Vagina (tissue), 2 donors: Measurements from ENCODE around the gene PPFIA3. TPM values are rescaled to one million over a fixed set of nuclear protein-coding genes. Genes with fewer than 3 reads are reported as not detected.

Experiments used
- DNase-seq, 2 donors: peaks; one replicate each; pipeline ENCODE4 v3.0.0-alpha.2; 2017; ENCODE audit errors: extremely low spot score in 2 of 2
- H3K27ac ChIP-seq: fragments of 200-600 bp; sonication (generic); one replicate; pipeline ENCODE4 v1.5.1; 2019
- H3K27me3 ChIP-seq: fragments of 200-600 bp; sonication (generic); one replicate; pipeline ENCODE4 v1.5.1; 2019
- H3K36me3 ChIP-seq, 2 donors: fragments of 200-600 bp; sonication (generic); one replicate each; pipeline ENCODE4 v1.5.1; 2017 to 2019
- H3K4me1 ChIP-seq: fragments of 200-600 bp; sonication (generic); one replicate; pipeline ENCODE4 v1.5.1; 2019
- H3K4me3 ChIP-seq, 2 donors: fragments of 200-600 bp; sonication (generic); 1 replicate in 1 of 2; 2 replicates in 1 of 2; pipeline ENCODE4 v1.5.1; 2016 to 2019
- H3K9me3 ChIP-seq: fragments of 200-600 bp; sonication (generic); one replicate; pipeline ENCODE4 v1.5.1; 2019
- CTCF ChIP-seq, 3 experiments: fragments of 450-650 bp in 2 of 3; fragments of 200-600 bp in 1 of 3; sonication (generic) in 1 of 3; IDR thresholded peaks; one replicate each; pipeline ENCODE4 v1.5.1; 2017 to 2019; ENCODE audit warnings: antibody characterized with exemption in 3 of 3, mild to moderate bottlenecking in 2 of 3, moderate library complexity in 2 of 3
- POLR2A ChIP-seq, 2 donors: fragments of 450-650 bp; IDR thresholded peaks; one replicate each; pipeline ENCODE4 v1.6.1; 2017; ENCODE audit warnings: antibody characterized with exemption in 2 of 2, mild to moderate bottlenecking in 2 of 2, moderate library complexity in 2 of 2
- POLR2AphosphoS5 ChIP-seq, 2 donors: sonication (generic); formaldehyde crosslinking; IDR thresholded peaks; one replicate each; pipeline ENCODE4 v1.9.0; 2017; ENCODE audit warnings: antibody characterized with exemption in 2 of 2, mild to moderate bottlenecking in 2 of 2, low read depth in 1 of 2; ENCODE audit not compliant: insufficient read depth in 1 of 2
- intact Hi-C: fragments of 100-400 bp; cut with DNase I; formaldehyde crosslinking; loops from one replicate; pipeline ENCODE4 v1.15.1; 2023
- total RNA-seq: library from RNA; depleted of rRNA; stranded (reverse); fragments of >200 nt; gene quantifications from one replicate; pipeline ENCODE4 v1.2.3, GENCODE V29; 2016

Gene PPFIA3
- total RNA-seq, 1 donor from 2014 or later, result 4.7 TPM

- H3K36me3 ChIP-seq, result peaks cover 0 to 23% of the 10 kb centered on the region in 2 donors
- no peaks in the 10 kb centered on the region for H3K27me3 ChIP-seq
- no peak for TF ChIP-seq CTCF (IDR thresholded peaks at IDR 0.05)
- TF ChIP-seq POLR2A (IDR thresholded peaks at IDR 0.05), result no peak
- no peak for TF ChIP-seq POLR2AphosphoS5 (IDR thresholded peaks at IDR 0.05; ENCODE audit: insufficient read depth in 1 of 2, low read depth in 1 of 2)
- H3K27ac ChIP-seq, result no peak overlapping the region
- intact Hi-C loops, result no loop called here
- no peaks in the 10 kb centered on the region for H3K9me3 ChIP-seq
- no peak overlapping the region for H3K4me3 ChIP-seq
- no peak for DNase-seq
- peaks cover 20% of the 10 kb centered on the region for H3K4me1 ChIP-seq
These were observed 7.9 kb upstream of the PPFIA3 start for GRCh38 chr19:49111218-49111998.

- Histone ChIP-seq H3K4me3 (peak within 1 kb of the TSS; percentile 72 to 88), H3K4me1 (peaks cover 34% of the 10 kb centered on the region), H3K27me3 (no peaks in the 10 kb centered on the region), H3K36me3 (peaks cover 0 to under 1% of the 10 kb centered on the region in 2 donors), H3K9me3 (no peaks in the 10 kb centered on the region), H3K27ac (peak within 1 kb of the TSS; percentile 83)
- intact Hi-C loops, result no loop called here
- TF ChIP-seq CTCF (IDR thresholded peaks at IDR 0.05), result peak in 1 of 3 experiments; percentile 54
- TF ChIP-seq POLR2AphosphoS5 (IDR thresholded peaks at IDR 0.05; ENCODE audit: insufficient read depth in 1 of 2, low read depth in 1 of 2), result no peak
- peak in 1 of 2 donors; percentile 12 for TF ChIP-seq POLR2A (IDR thresholded peaks at IDR 0.05)
- DNase-seq, result no peak
These were observed 5.3 kb upstream of the PPFIA3 start, which contains the start of gene LIN7B for GRCh38 chr19:49113762-49114629. Gene LIN7B, plus strand, starts transcription at chr19:49114370. Its CDS starts 35 bp downstream, at chr19:49114405.

GRCh38 chr19:49114630-49115363 is 4.5 kb upstream of the PPFIA3 start:
- TF ChIP-seq POLR2A (IDR thresholded peaks at IDR 0.05) (no peak), POLR2AphosphoS5 (IDR thresholded peaks at IDR 0.05; ENCODE audit: insufficient read depth in 1 of 2, low read depth in 1 of 2) (peak in 1 of 2 donors; percentile 75)
- Histone ChIP-seq H3K9me3 (no peaks in the 10 kb centered on the region), H3K36me3 (no peaks in the 10 kb centered on the region), H3K4me1 (peaks cover 39% of the 10 kb centered on the region), H3K27ac (peak overlapping the region; percentile 83), H3K4me3 (peak overlapping the region; percentile 72 to 88), H3K27me3 (no peaks in the 10 kb centered on the region)
- DNase-seq, result no peak
- intact Hi-C loops, result no loop called here

- TF ChIP-seq POLR2AphosphoS5 (IDR thresholded peaks at IDR 0.05; ENCODE audit: insufficient read depth in 1 of 2, low read depth in 1 of 2) (no peak), CTCF (IDR thresholded peaks at IDR 0.05) (no peak), POLR2A (IDR thresholded peaks at IDR 0.05) (no peak)
- DNase-seq, result peak in 1 of 2 donors; percentile 72
- H3K27me3 ChIP-seq, result no peaks in the 10 kb centered on the region
- peaks cover 42% of the 10 kb centered on the region for H3K4me1 ChIP-seq
- no peak overlapping the region for H3K4me3 ChIP-seq
- H3K9me3 ChIP-seq, result no peaks in the 10 kb centered on the region
- H3K36me3 ChIP-seq, result no peaks in the 10 kb centered on the region
- H3K27ac ChIP-seq, result no peak overlapping the region
- intact Hi-C loops, result no loop called here
These were observed 2.8 kb upstream of the PPFIA3 start for GRCh38 chr19:49116544-49116943.
